OCI-LY7 (cell line): ENCODE results near the gene ERP29. TPM values are rescaled to one million over a fixed set of nuclear protein-coding genes. Genes with fewer than 3 reads are reported as not detected.

Experiments used
- BruUV-seq: library from RNA; stranded (reverse); fragments of 400-500 nt; replicated peaks from 2 replicates; lab custom pipeline; 2021; lab: Mats Ljungman, UMichigan
- CTCF ChIA-PET: fragments of 300-600 bp; sonication (Branson Sonifier 250); formaldehyde crosslinking; loops from one replicate; lab custom pipeline; 2022; ENCODE audit warnings: antibody characterized with exemption; ENCODE audit not compliant: unreplicated experiment; lab: Charles Lee
- POLR2A ChIA-PET: fragments of 300-600 bp; sonication (Branson Sonifier 250); formaldehyde crosslinking; loops from one replicate; lab custom pipeline; 2022; ENCODE audit warnings: antibody characterized with exemption; lab: Charles Lee
- DNase-seq: peaks from one replicate; pipeline ENCODE4 v3.0.0-alpha.2; 2015; ENCODE audit warnings: low spot score
- H2AFZ ChIP-seq: fragments of 200-600 bp; sonication (generic), shearing (Covaris generic); 2 replicates; pipeline ENCODE4 v1.6.1; 2014; ENCODE audit warnings: mild to moderate bottlenecking, antibody characterized with exemption, low read length, moderate library complexity
- H3K27ac ChIP-seq: fragments of 200-600 bp; sonication (generic); 2 replicates; pipeline ENCODE4 v1.5.1; 2014; ENCODE audit warnings: mixed run types, low read depth, mild to moderate bottlenecking, moderate library complexity, low read length, inconsistent platforms; ENCODE audit not compliant: poor library complexity, severe bottlenecking
- H3K36me3 ChIP-seq: fragments of 200-600 bp; sonication (generic); 2 replicates; pipeline ENCODE4 v1.6.1; 2014; ENCODE audit warnings: mild to moderate bottlenecking, antibody characterized with exemption, low read length, moderate library complexity, mixed read lengths; ENCODE audit not compliant: insufficient read depth
- H3K4me1 ChIP-seq: fragments of 200-600 bp; sonication (generic); 2 replicates; pipeline ENCODE4 v1.5.1; 2014; ENCODE audit warnings: mild to moderate bottlenecking, low read length; ENCODE audit not compliant: insufficient read depth, poor library complexity, severe bottlenecking
- H3K4me2 ChIP-seq: fragments of 200-600 bp; sonication (generic); 2 replicates; pipeline ENCODE4 v1.6.1; 2014; ENCODE audit warnings: mild to moderate bottlenecking, low read length
- H3K4me3 ChIP-seq: fragments of 200-600 bp; sonication (generic); 2 replicates; pipeline ENCODE4 v1.5.1; 2014; ENCODE audit warnings: mild to moderate bottlenecking, low read depth, low read length; ENCODE audit not compliant: poor library complexity, severe bottlenecking
- H3K79me2 ChIP-seq: fragments of 200-600 bp; sonication (generic); 2 replicates; pipeline ENCODE4 v1.6.1; 2016; ENCODE audit warnings: low read depth, mild to moderate bottlenecking, low read length, moderate library complexity, mixed read lengths; ENCODE audit not compliant: insufficient read depth
- H3K9me2 ChIP-seq: fragments of 200-600 bp; sonication (generic); 2 replicates; pipeline ENCODE4 v1.6.1; 2016; ENCODE audit warnings: mild to moderate bottlenecking, low read length, mixed read lengths; ENCODE audit not compliant: insufficient read depth
- H3K9me3 ChIP-seq: fragments of 200-600 bp; sonication (generic); 2 replicates; pipeline ENCODE4 v1.6.1; 2014; ENCODE audit warnings: mild to moderate bottlenecking, mixed run types, low read length, mixed read lengths
- H4K20me1 ChIP-seq: fragments of 200-600 bp; sonication (generic); 2 replicates; pipeline ENCODE4 v1.6.1; 2014; ENCODE audit warnings: mild to moderate bottlenecking, antibody characterized with exemption, low read length, moderate library complexity, mixed read lengths; ENCODE audit not compliant: insufficient read depth
- CTCF ChIP-seq: fragments of 200-600 bp; sonication (generic); conservative IDR thresholded peaks from 2 replicates; pipeline ENCODE4 v1.5.1; 2014; ENCODE audit warnings: mild to moderate bottlenecking, antibody characterized with exemption, low read length, moderate library complexity, mixed read lengths
- EZH2phosphoT487 ChIP-seq: fragments of 200-600 bp; sonication (generic); IDR thresholded peaks from 2 replicates; pipeline ENCODE4 v1.6.1; 2018; ENCODE audit warnings: low read depth, borderline replicate concordance, mild to moderate bottlenecking, mixed run types, antibody characterized with exemption, low read length, moderate library complexity, mixed read lengths
- intact Hi-C: fragments of 100-400 bp; cut with micrococcal nuclease; formaldehyde crosslinking; loops from one replicate; pipeline ENCODE4 v1.10.0; 2022; ENCODE audit not compliant: unreplicated experiment
- total RNA-seq, 2 experiments: library from RNA; depleted of rRNA in 1 of 2; stranded (reverse); fragments of >200 nt in 1 of 2; shearing (Covaris generic) in 1 of 2; gene quantifications; 2 replicates each; pipeline ENCODE4 v1.2.3, GENCODE V29; 2014 to 2022

The ERP29 gene
- total RNA-seq, 2 experiments from 2014 or later: 72.1 to 107 TPM

GRCh38 chr12:111991946-111992345, 21.3 kb upstream of the ERP29 start:
- Histone ChIP-seq H3K9me2 (no peaks in the 10 kb centered on the region), H3K36me3 (no peaks in the 10 kb centered on the region), H3K27ac (no peak overlapping the region), H3K4me2 (no peak overlapping the region), H2AFZ (no peak overlapping the region), H3K4me3 (no peak overlapping the region), H3K4me1 (peaks cover 19% of the 10 kb centered on the region), H3K9me3 (no peaks in the 10 kb centered on the region), H3K79me2 (no peaks in the 10 kb centered on the region), H4K20me1 (peaks cover 13% of the 10 kb centered on the region; the same call in 1 of the 2 replicates)
- no peak for TF ChIP-seq CTCF
- no peak for TF ChIP-seq EZH2phosphoT487
- CTCF ChIA-PET: no interaction called here
- POLR2A ChIA-PET: no interaction called here
- DNase-seq: no peak
- intact Hi-C loops: no loop called here
- BruUV-seq: no TSS peak

- no peaks in the 10 kb centered on the region for H3K79me2 ChIP-seq
- H4K20me1 ChIP-seq: peaks cover 13% of the 10 kb centered on the region; the same call in 1 of the 2 replicates
- intact Hi-C loops: no loop called here
- POLR2A ChIA-PET: interaction anchor here (1.1 kb wide), 1 partner anchor 31 kb away, joined by 5 read pairs; no protein-coding TSS in a partner anchor
- H3K27ac ChIP-seq: no peak overlapping the region
- DNase-seq: no peak
- H3K36me3 ChIP-seq: no peaks in the 10 kb centered on the region
- no TSS peak for BruUV-seq
- H2AFZ ChIP-seq: no peak overlapping the region
- no peak overlapping the region for H3K4me3 ChIP-seq
- no peaks in the 10 kb centered on the region for H3K9me3 ChIP-seq
- peaks cover 19% of the 10 kb centered on the region for H3K4me1 ChIP-seq
- TF ChIP-seq EZH2phosphoT487: no peak
- no peak for TF ChIP-seq CTCF
- H3K9me2 ChIP-seq: no peaks in the 10 kb centered on the region
- CTCF ChIA-PET: no interaction called here
- H3K4me2 ChIP-seq: peak overlapping the region; percentile 11; the same call in 1 of the 2 replicates
These were observed 20.8 kb upstream of the ERP29 start for GRCh38 chr12:111992464-111992863.
